ENCODE results near the gene AFF3.

AFF3 gene

GRCh38 chr2:99925960-99926359, 216.4 kb downstream of the AFF3 start:
- no peak for DNase-seq (ENCODE audit: low read depth)

GRCh38 chr2:99922664-99923063, 219.7 kb downstream of the AFF3 start:
- DNase-seq (ENCODE audit: low read depth), result no peak

GRCh38 chr2:99921903-99922302, 220.5 kb downstream of the AFF3 start:
- no peak for DNase-seq (ENCODE audit: low read depth)

GRCh38 chr2:99918389-99918788, 224.0 kb downstream of the AFF3 start:
- DNase-seq (ENCODE audit: low read depth), result no peak

GRCh38 chr2:99915108-99915675, 227.2 kb downstream of the AFF3 start:
- DNase-seq (ENCODE audit: low read depth), result no peak

GRCh38 chr2:99911736-99912135, 230.7 kb downstream of the AFF3 start:
- no peak for DNase-seq (ENCODE audit: low read depth)

- DNase-seq (ENCODE audit: low read depth), result no peak
These were observed 231.5 kb downstream of the AFF3 start for GRCh38 chr2:99910902-99911301.

GRCh38 chr2:99905636-99906035, 236.8 kb downstream of the AFF3 start:
- DNase-seq (ENCODE audit: low read depth), result no peak

- DNase-seq (ENCODE audit: low read depth), result no peak
These were observed 237.4 kb downstream of the AFF3 start for GRCh38 chr2:99905025-99905424.

GRCh38 chr2:99903981-99904380, 238.4 kb downstream of the AFF3 start:
- no peak for DNase-seq (ENCODE audit: low read depth)

GRCh38 chr2:99900556-99900955, 241.8 kb downstream of the AFF3 start:
- no peak for DNase-seq (ENCODE audit: low read depth)

GRCh38 chr2:99899882-99900281, 242.5 kb downstream of the AFF3 start:
- DNase-seq (ENCODE audit: low read depth), result no peak

GRCh38 chr2:99899058-99899855, 243.1 kb downstream of the AFF3 start:
- no peak for DNase-seq (ENCODE audit: low read depth)

- no peak for DNase-seq (ENCODE audit: low read depth)
These were observed 243.9 kb downstream of the AFF3 start for GRCh38 chr2:99898336-99899048.

- no peak for DNase-seq (ENCODE audit: low read depth)
These were observed 251.0 kb downstream of the AFF3 start for GRCh38 chr2:99891428-99891780.

- no peak for DNase-seq (ENCODE audit: low read depth)
These were observed 251.6 kb downstream of the AFF3 start for GRCh38 chr2:99890568-99891427.

GRCh38 chr2:99888617-99889016, 253.8 kb downstream of the AFF3 start:
- DNase-seq (ENCODE audit: low read depth), result no peak

- DNase-seq (ENCODE audit: low read depth), result no peak
These were observed 256.0 kb downstream of the AFF3 start for GRCh38 chr2:99886418-99886817.

- no peak for DNase-seq (ENCODE audit: low read depth)
These were observed 259.0 kb downstream of the AFF3 start for GRCh38 chr2:99883358-99883757.

GRCh38 chr2:99881901-99882591, 260.3 kb downstream of the AFF3 start:
- DNase-seq (ENCODE audit: low read depth), result no peak

GRCh38 chr2:99880964-99881294, 261.5 kb downstream of the AFF3 start:
- no peak for DNase-seq (ENCODE audit: low read depth)

Measured in activated T-helper 9 cell treated with anti-CD3 and anti-CD28 coated beads, Interleukin-2, amount 50 U/mL, for 16 hours (primary cell).